HCT116 (cell line): ENCODE results near the gene ZCCHC10. TPM values are rescaled to one million over a fixed set of nuclear protein-coding genes. Genes with fewer than 3 reads are reported as not detected.

Experiments used
- ATAC-seq: fragments of 200-7000 bp; cut with Tn5 transposase; 2 replicates; pipeline ENCODE4 v1.9.1; 2020; ENCODE audit warnings: mild to moderate bottlenecking, moderate library complexity
- BruUV-seq: library from RNA; stranded (reverse); fragments of 400-500 nt; replicated peaks from 2 replicates; lab custom pipeline; 2021; lab: Mats Ljungman, UMichigan
- CTCF ChIA-PET: fragments of 300-600 bp; sonication (Branson Sonifier 250); formaldehyde crosslinking; loops from one replicate; lab custom pipeline; 2021; ENCODE audit warnings: antibody characterized with exemption; lab: Charles Lee
- POLR2A ChIA-PET: fragments of 300-600, 350-600 bp; sonication (Branson Sonifier 250); formaldehyde crosslinking; loops from one replicate; lab custom pipeline; 2021; ENCODE audit warnings: antibody characterized with exemption; lab: Charles Lee
- RAD21 ChIA-PET, 2 experiments: fragments of 300-600 bp; sonication (Branson Sonifier 250); formaldehyde crosslinking; loops; one replicate each; lab custom pipeline; 2023; ENCODE audit warnings: low total read pairs in 2 of 2; ENCODE audit not compliant: uncharacterized antibody in 2 of 2, unreplicated experiment in 2 of 2, low non-redundant PET in 1 of 2; lab: Charles Lee
- DNase-seq: peaks from one replicate; pipeline ENCODE4 v3.0.0-alpha.2; 2010; ENCODE audit warnings: low read depth, low spot score
- H2AFZ ChIP-seq: fragments of 200-600 bp; shearing (Covaris generic), sonication (generic); 2 replicates; pipeline ENCODE4 v1.6.1; 2017; ENCODE audit warnings: low read depth, mixed run types, mixed read lengths, antibody characterized with exemption, low read length; ENCODE audit not compliant: poor library complexity, severe bottlenecking
- H3K27ac ChIP-seq: 2 replicates; pipeline ENCODE4 v1.5.1; 2012; ENCODE audit warnings: low read depth, low read length
- H3K27me3 ChIP-seq: fragments of 200-600 bp; sonication (generic); 2 replicates; pipeline ENCODE4 v1.6.1; 2016; ENCODE audit warnings: mixed run types, low read length, mixed read lengths; ENCODE audit not compliant: insufficient read depth
- H3K36me3 ChIP-seq, 2 experiments: fragments of 200-500 bp in 1 of 2; fragments of 200-600 bp in 1 of 2; sonication (Bioruptor generic) in 1 of 2; sonication (generic) in 1 of 2; 2 replicates each; pipeline versions ENCODE4 v1.5.1 to v1.6.1; 2014 to 2016; ENCODE audit warnings: low read length in 2 of 2, inconsistent platforms in 1 of 2, mixed read lengths in 1 of 2, mixed run types in 1 of 2; ENCODE audit not compliant: insufficient read depth in 2 of 2, control insufficient read depth in 1 of 2
- H3K4me1 ChIP-seq, 2 experiments: fragments of 200-600 bp in 1 of 2; sonication (generic) in 1 of 2; 2 replicates each; pipeline versions ENCODE4 v1.5.1 to v1.6.1; 2012 to 2017; ENCODE audit warnings: low read length in 2 of 2, inconsistent platforms in 1 of 2, mild to moderate bottlenecking in 1 of 2, mixed read lengths in 1 of 2, mixed run types in 1 of 2, moderate library complexity in 1 of 2; ENCODE audit not compliant: insufficient read depth in 2 of 2, control insufficient read depth in 1 of 2
- H3K4me2 ChIP-seq: fragments of 200-600 bp; sonication (generic); 2 replicates; pipeline ENCODE4 v1.6.1; 2017; ENCODE audit warnings: mixed run types, low read length, mixed read lengths
- H3K4me3 ChIP-seq, 2 experiments: fragments of 200-600 bp in 1 of 2; sonication (generic) in 1 of 2; replicated peaks in 1 of 2; 2 replicates each; pipeline ENCODE4 v1.5.1; 2011 to 2016; ENCODE audit warnings: low read length in 2 of 2, control low read depth in 1 of 2, low read depth in 1 of 2, mild to moderate bottlenecking in 1 of 2, mixed read lengths in 1 of 2, mixed run types in 1 of 2
- H3K79me2 ChIP-seq: fragments of 200-600 bp; sonication (generic); 2 replicates; pipeline ENCODE4 v1.6.1; 2017; ENCODE audit warnings: mild to moderate bottlenecking, mixed run types, low read length, moderate library complexity, mixed read lengths; ENCODE audit not compliant: insufficient read depth
- H3K9ac ChIP-seq: fragments of 200-600 bp; sonication (generic); 2 replicates; pipeline ENCODE4 v1.6.1; 2016; ENCODE audit warnings: low read length, mixed read lengths
- H3K9me2 ChIP-seq: fragments of 200-600 bp; sonication (generic), shearing (Covaris generic); 2 replicates; pipeline ENCODE4 v1.6.1; 2017; ENCODE audit warnings: mixed run types, mild to moderate bottlenecking, moderate library complexity; ENCODE audit not compliant: insufficient read depth
- H3K9me3 ChIP-seq, 2 experiments: fragments of 200-500 bp in 1 of 2; fragments of 200-600 bp in 1 of 2; sonication (Bioruptor generic) in 1 of 2; sonication (generic) in 1 of 2; 2 replicates each; pipeline ENCODE4 v1.6.1; 2014 to 2017; ENCODE audit warnings: low read length in 2 of 2, mixed read lengths in 2 of 2, inconsistent platforms in 1 of 2, low read depth in 1 of 2, mild to moderate bottlenecking in 1 of 2, mixed run types in 1 of 2, moderate library complexity in 1 of 2; ENCODE audit not compliant: control insufficient read depth in 1 of 2, insufficient read depth in 1 of 2
- H4K20me1 ChIP-seq: fragments of 200-600 bp; sonication (generic), shearing (Covaris generic); 2 replicates; pipeline ENCODE4 v1.6.1; 2017; ENCODE audit warnings: mixed run types, mild to moderate bottlenecking, moderate library complexity; ENCODE audit not compliant: insufficient read depth
- ATF3 ChIP-seq: IDR thresholded peaks from 2 replicates; pipeline ENCODE4 v1.6.1; 2012
- EGR1 ChIP-seq: IDR thresholded peaks from 2 replicates; pipeline ENCODE4 v1.6.1; 2012; ENCODE audit warnings: low read depth
- EZH2 ChIP-seq: fragments of 200-600 bp; sonication (generic); IDR thresholded peaks from 2 replicates; pipeline ENCODE4 v1.6.1; 2017; ENCODE audit warnings: antibody characterized with exemption, mixed run types
- FOSL1 ChIP-seq: IDR thresholded peaks from 2 replicates; pipeline ENCODE4 v1.6.1; 2012; ENCODE audit warnings: low read depth
- JUND ChIP-seq: IDR thresholded peaks from 2 replicates; pipeline ENCODE4 v1.6.1; 2012
- RAD21 ChIP-seq: IDR thresholded peaks from 2 replicates; pipeline ENCODE4 v1.6.1; 2012; ENCODE audit warnings: low read depth, mild to moderate bottlenecking
- REST ChIP-seq: IDR thresholded peaks from 2 replicates; pipeline ENCODE4 v1.6.1; 2012; ENCODE audit warnings: low read depth
- SIN3A ChIP-seq: IDR thresholded peaks from 2 replicates; pipeline ENCODE4 v1.6.1; 2012; ENCODE audit warnings: low read depth
- SP1 ChIP-seq: IDR thresholded peaks from 2 replicates; pipeline ENCODE4 v1.6.1; 2012; ENCODE audit warnings: low read depth
- SRF ChIP-seq: IDR thresholded peaks from 2 replicates; pipeline ENCODE4 v1.6.1; 2012; ENCODE audit warnings: low read depth
- TCF7L2 ChIP-seq: IDR thresholded peaks from 2 replicates; pipeline ENCODE4 v1.7.0; 2011; ENCODE audit warnings: borderline replicate concordance, inconsistent platforms; ENCODE audit not compliant: insufficient read depth, insufficient read length; ENCODE audit errors: extremely low read depth
- YY1 ChIP-seq: IDR thresholded peaks from 2 replicates; pipeline ENCODE4 v1.6.1; 2011; ENCODE audit warnings: low read length, low read depth, moderate library complexity, mild to moderate bottlenecking; ENCODE audit not compliant: insufficient replicate concordance; ENCODE audit errors: extremely low read depth
- ZFX ChIP-seq: fragments of 450-650 bp; IDR thresholded peaks from 2 replicates; pipeline ENCODE4 v1.6.1; 2017
- ZNF274 ChIP-seq: fragments of 200-500 bp; sonication (Bioruptor generic); IDR thresholded peaks from 2 replicates; pipeline ENCODE4 v1.6.1; 2014; ENCODE audit warnings: mild to moderate bottlenecking, low read depth, low read length, inconsistent platforms
- intact Hi-C: fragments of 100-400 bp; cut with micrococcal nuclease; formaldehyde crosslinking; loops from 2 replicates; pipeline ENCODE4 v1.10.0; 2022
- total RNA-seq: library from RNA; stranded (reverse); gene quantifications from one replicate; pipeline ENCODE4 v1.2.1, GENCODE V29; 2021; ENCODE audit not compliant: unreplicated experiment
- TF ChIP-seq, protein P1 (sequence below), 3 experiments: fragments of 200-600 bp in 1 of 3; sonication (generic) in 1 of 3; IDR thresholded peaks in 2 of 3; conservative IDR thresholded peaks in 1 of 3; 2 replicates each; pipeline ENCODE4 v1.5.1; 2012 to 2017; ENCODE audit warnings: low read depth in 2 of 3, low read length in 2 of 3, antibody characterized with exemption in 1 of 3, borderline replicate concordance in 1 of 3, control low read depth in 1 of 3, mild to moderate bottlenecking in 1 of 3, mixed read lengths in 1 of 3, mixed run types in 1 of 3, moderate library complexity in 1 of 3; ENCODE audit not compliant: insufficient read depth in 1 of 3
- TF ChIP-seq, protein P2 (sequence below): IDR thresholded peaks from 2 replicates; pipeline ENCODE4 v1.6.1; 2012
- TF ChIP-seq, protein P3 (sequence below): IDR thresholded peaks from 2 replicates; pipeline ENCODE4 v1.6.1; 2011; ENCODE audit warnings: mild to moderate bottlenecking, low read length, moderate library complexity; ENCODE audit not compliant: insufficient replicate concordance; ENCODE audit errors: extremely low read depth

Gene ZCCHC10
- total RNA-seq, 1 experiment from 2014 or later, result 19.2 TPM

DNA sequence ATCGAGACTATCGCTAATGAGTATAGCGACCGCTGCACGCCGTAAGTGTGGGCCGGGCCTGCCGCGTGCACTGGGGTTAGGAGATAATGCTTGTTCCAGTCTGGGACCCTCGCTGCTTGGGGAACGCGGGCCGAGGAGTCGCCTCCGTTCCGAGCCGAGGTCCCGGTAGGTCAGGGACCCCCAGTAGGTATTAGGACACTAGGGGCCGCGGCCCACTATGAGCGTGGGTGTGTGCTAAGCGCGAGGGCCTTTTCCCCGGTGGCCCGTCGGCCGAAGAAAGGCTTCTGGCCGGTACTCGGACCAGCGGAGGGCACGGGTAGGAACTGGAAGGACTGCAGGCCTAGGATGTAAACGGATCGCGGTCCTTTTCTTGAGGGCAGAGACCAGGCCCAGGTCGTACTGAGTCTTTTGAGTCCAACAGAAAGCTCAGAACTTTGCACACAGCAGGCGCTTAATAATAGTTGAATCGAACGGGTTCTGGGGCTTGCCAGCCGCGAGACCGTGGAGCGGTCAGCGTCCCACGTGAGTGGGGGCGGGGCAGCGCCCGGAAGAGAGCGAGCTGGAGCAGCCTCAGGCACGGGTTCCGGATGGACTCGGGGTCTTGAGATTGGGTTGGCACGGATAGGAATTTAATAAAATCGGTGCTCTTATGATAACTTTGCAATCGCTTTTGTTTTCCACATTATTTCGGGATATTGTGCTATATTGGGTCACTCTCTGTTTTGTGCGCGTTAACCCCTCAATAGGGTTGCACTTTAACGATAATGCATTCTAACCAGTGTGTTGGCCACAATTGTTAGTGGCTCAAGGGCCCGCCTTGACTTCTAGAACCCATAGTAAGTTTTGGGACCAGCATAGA lies 26.2 kb upstream of the ZCCHC10 start:
- intact Hi-C loops, result loop anchor here (5.0 kb wide), 1 partner anchor 90 kb away; the partner anchor contains the start of gene AFF4
- Histone ChIP-seq H3K4me1 (peaks cover 16 to 23% of the 10 kb centered on the region in 2 experiments), H3K27ac (peak overlapping the region; percentile 98), H3K9ac (peak overlapping the region; percentile 100), H3K9me2 (no peaks in the 10 kb centered on the region), H3K27me3 (no peaks in the 10 kb centered on the region), H2AFZ (no peak overlapping the region), H3K36me3 (peaks cover 0 to 3% of the 10 kb centered on the region in 2 experiments; a peak in 1 of 4 replicates), H3K79me2 (peaks cover 71% of the 10 kb centered on the region), H3K9me3 (no peaks in the 10 kb centered on the region), H4K20me1 (peaks cover 17% of the 10 kb centered on the region; the same call in 1 of the 2 replicates), H3K4me3 (peak overlapping the region; percentile 75 to 99), H3K4me2 (peak overlapping the region; percentile 88)
- ATAC-seq (peak; percentile 49), DNase-seq (no peak)
- ChIA-PET RAD21 (no interaction called here), CTCF (no interaction called here), POLR2A (interaction anchor here (0.8 to 1.8 kb wide), 11 partner anchors 8 to 94 kb away, joined by 3 to 7 read pairs (median 4); no protein-coding TSS in a partner anchor)
- TSS peak; percentile 40 for BruUV-seq
- TF ChIP-seq EGR1, result 0 out of 2 replicates have a peak, but pooled peaks have one; percentile 20
- no peak for TF ChIP-seq EZH2
- TF ChIP-seq SRF, result no peak
- no peak for TF ChIP-seq SP1
- TF ChIP-seq YY1, result no peak
- TF ChIP-seq ZFX, result peak; percentile 56
- TF ChIP-seq REST, result no peak
- no peak for TF ChIP-seq RAD21
- TF ChIP-seq TCF7L2, result no peak
- TF ChIP-seq FOSL1, result no peak
- TF ChIP-seq JUND, result no peak
- no peak for TF ChIP-seq ZNF274
- no peak for TF ChIP-seq ATF3
- TF ChIP-seq, protein P1, sequence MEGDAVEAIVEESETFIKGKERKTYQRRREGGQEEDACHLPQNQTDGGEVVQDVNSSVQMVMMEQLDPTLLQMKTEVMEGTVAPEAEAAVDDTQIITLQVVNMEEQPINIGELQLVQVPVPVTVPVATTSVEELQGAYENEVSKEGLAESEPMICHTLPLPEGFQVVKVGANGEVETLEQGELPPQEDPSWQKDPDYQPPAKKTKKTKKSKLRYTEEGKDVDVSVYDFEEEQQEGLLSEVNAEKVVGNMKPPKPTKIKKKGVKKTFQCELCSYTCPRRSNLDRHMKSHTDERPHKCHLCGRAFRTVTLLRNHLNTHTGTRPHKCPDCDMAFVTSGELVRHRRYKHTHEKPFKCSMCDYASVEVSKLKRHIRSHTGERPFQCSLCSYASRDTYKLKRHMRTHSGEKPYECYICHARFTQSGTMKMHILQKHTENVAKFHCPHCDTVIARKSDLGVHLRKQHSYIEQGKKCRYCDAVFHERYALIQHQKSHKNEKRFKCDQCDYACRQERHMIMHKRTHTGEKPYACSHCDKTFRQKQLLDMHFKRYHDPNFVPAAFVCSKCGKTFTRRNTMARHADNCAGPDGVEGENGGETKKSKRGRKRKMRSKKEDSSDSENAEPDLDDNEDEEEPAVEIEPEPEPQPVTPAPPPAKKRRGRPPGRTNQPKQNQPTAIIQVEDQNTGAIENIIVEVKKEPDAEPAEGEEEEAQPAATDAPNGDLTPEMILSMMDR (IDR thresholded peaks at IDR 0.05 in 2 of 3, conservative IDR thresholded peaks at IDR 0.05 in 1 of 3; ENCODE audit: borderline replicate concordance in 1 of 3, insufficient read depth in 1 of 3, low read depth in 2 of 3, low read length in 2 of 3), result no peak
- TF ChIP-seq, protein P2, sequence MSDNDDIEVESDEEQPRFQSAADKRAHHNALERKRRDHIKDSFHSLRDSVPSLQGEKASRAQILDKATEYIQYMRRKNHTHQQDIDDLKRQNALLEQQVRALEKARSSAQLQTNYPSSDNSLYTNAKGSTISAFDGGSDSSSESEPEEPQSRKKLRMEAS, result peak; percentile 80
- peak; percentile 47; the same call in 1 of the 2 replicates for TF ChIP-seq SIN3A
- TF ChIP-seq, protein P3, sequence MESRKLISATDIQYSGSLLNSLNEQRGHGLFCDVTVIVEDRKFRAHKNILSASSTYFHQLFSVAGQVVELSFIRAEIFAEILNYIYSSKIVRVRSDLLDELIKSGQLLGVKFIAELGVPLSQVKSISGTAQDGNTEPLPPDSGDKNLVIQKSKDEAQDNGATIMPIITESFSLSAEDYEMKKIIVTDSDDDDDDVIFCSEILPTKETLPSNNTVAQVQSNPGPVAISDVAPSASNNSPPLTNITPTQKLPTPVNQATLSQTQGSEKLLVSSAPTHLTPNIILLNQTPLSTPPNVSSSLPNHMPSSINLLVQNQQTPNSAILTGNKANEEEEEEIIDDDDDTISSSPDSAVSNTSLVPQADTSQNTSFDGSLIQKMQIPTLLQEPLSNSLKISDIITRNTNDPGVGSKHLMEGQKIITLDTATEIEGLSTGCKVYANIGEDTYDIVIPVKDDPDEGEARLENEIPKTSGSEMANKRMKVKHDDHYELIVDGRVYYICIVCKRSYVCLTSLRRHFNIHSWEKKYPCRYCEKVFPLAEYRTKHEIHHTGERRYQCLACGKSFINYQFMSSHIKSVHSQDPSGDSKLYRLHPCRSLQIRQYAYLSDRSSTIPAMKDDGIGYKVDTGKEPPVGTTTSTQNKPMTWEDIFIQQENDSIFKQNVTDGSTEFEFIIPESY, result peak; percentile 50
